ENCODE results near the gene SH3PXD2A.

SH3PXD2A gene

GRCh38 chr10:103648636-103649532 lies 206.5 kb downstream of the SH3PXD2A start:
- peaks cover 6% of the 10 kb centered on the region for H3K4me1 Mint-ChIP-seq
- no peak overlapping the region for H3K27ac Mint-ChIP-seq (ENCODE audit: low read depth)
- DNase-seq (ENCODE audit: low spot score in 2 of 2) (no peak), ATAC-seq (replicated peaks; ENCODE audit: extremely low read depth, poor library complexity, severe bottlenecking) (no peak)
- H3K36me3 Mint-ChIP-seq (ENCODE audit: insufficient read depth) = peaks cover 2% of the 10 kb centered on the region
- H3K4me3 Mint-ChIP-seq = no peak overlapping the region
- no peaks in the 10 kb centered on the region for H3K27me3 Mint-ChIP-seq
- no peaks in the 10 kb centered on the region for H3K9me3 Mint-ChIP-seq

GRCh38 chr10:103648251-103648635 lies 207.1 kb downstream of the SH3PXD2A start:
- Mint-ChIP-seq H3K4me1 (peaks cover 6% of the 10 kb centered on the region), H3K27ac (ENCODE audit: low read depth) (no peak overlapping the region), H3K4me3 (no peak overlapping the region), H3K27me3 (no peaks in the 10 kb centered on the region), H3K36me3 (ENCODE audit: insufficient read depth) (peaks cover 2% of the 10 kb centered on the region), H3K9me3 (no peaks in the 10 kb centered on the region)
- DNase-seq (ENCODE audit: low spot score in 2 of 2) = no peak
- no peak for ATAC-seq (replicated peaks; ENCODE audit: extremely low read depth, poor library complexity, severe bottlenecking)

- no peaks in the 10 kb centered on the region for H3K27me3 Mint-ChIP-seq
- no peaks in the 10 kb centered on the region for H3K9me3 Mint-ChIP-seq
- H3K36me3 Mint-ChIP-seq (ENCODE audit: insufficient read depth) = peaks cover 3% of the 10 kb centered on the region
- DNase-seq (ENCODE audit: low spot score in 2 of 2) (no peak), ATAC-seq (replicated peaks; ENCODE audit: extremely low read depth, poor library complexity, severe bottlenecking) (no peak)
- H3K27ac Mint-ChIP-seq (ENCODE audit: low read depth) = no peak overlapping the region
- no peak overlapping the region for H3K4me3 Mint-ChIP-seq
- no peaks in the 10 kb centered on the region for H3K4me1 Mint-ChIP-seq
Measured at GRCh38 chr10:103646304-103646703, 209.1 kb downstream of the SH3PXD2A start.

GRCh38 chr10:103645141-103646054 lies 210.0 kb downstream of the SH3PXD2A start:
- no peak overlapping the region for H3K27ac Mint-ChIP-seq (ENCODE audit: low read depth)
- no peaks in the 10 kb centered on the region for H3K27me3 Mint-ChIP-seq
- no peaks in the 10 kb centered on the region for H3K9me3 Mint-ChIP-seq
- no peak for DNase-seq (ENCODE audit: low spot score in 2 of 2)
- H3K4me3 Mint-ChIP-seq = no peak overlapping the region
- peaks cover 3% of the 10 kb centered on the region for H3K36me3 Mint-ChIP-seq (ENCODE audit: insufficient read depth)
- no peaks in the 10 kb centered on the region for H3K4me1 Mint-ChIP-seq
- ATAC-seq (replicated peaks; ENCODE audit: extremely low read depth, poor library complexity, severe bottlenecking) = no peak

GRCh38 chr10:103643381-103643780 lies 212.0 kb downstream of the SH3PXD2A start:
- Mint-ChIP-seq H3K27me3 (no peaks in the 10 kb centered on the region), H3K36me3 (ENCODE audit: insufficient read depth) (peaks cover 4% of the 10 kb centered on the region), H3K27ac (ENCODE audit: low read depth) (no peak overlapping the region), H3K9me3 (no peaks in the 10 kb centered on the region), H3K4me3 (no peak overlapping the region), H3K4me1 (no peaks in the 10 kb centered on the region)
- DNase-seq (ENCODE audit: low spot score in 2 of 2) (no peak), ATAC-seq (replicated peaks; ENCODE audit: extremely low read depth, poor library complexity, severe bottlenecking) (no peak)

GRCh38 chr10:103641326-103641725 lies 214.1 kb downstream of the SH3PXD2A start:
- ATAC-seq (replicated peaks; ENCODE audit: extremely low read depth, poor library complexity, severe bottlenecking) = no peak
- Mint-ChIP-seq H3K27me3 (no peaks in the 10 kb centered on the region), H3K27ac (ENCODE audit: low read depth) (no peak overlapping the region), H3K9me3 (no peaks in the 10 kb centered on the region), H3K36me3 (ENCODE audit: insufficient read depth) (peaks cover 6% of the 10 kb centered on the region), H3K4me1 (no peaks in the 10 kb centered on the region), H3K4me3 (no peak overlapping the region)
- DNase-seq (ENCODE audit: low spot score in 2 of 2) = no peak

- Mint-ChIP-seq H3K9me3 (no peaks in the 10 kb centered on the region), H3K27me3 (no peaks in the 10 kb centered on the region), H3K4me3 (no peak overlapping the region), H3K27ac (ENCODE audit: low read depth) (no peak overlapping the region), H3K36me3 (ENCODE audit: insufficient read depth) (peaks cover 6% of the 10 kb centered on the region), H3K4me1 (no peaks in the 10 kb centered on the region)
- no peak for ATAC-seq (replicated peaks; ENCODE audit: extremely low read depth, poor library complexity, severe bottlenecking)
- no peak for DNase-seq (ENCODE audit: low spot score in 2 of 2)
Measured at GRCh38 chr10:103640436-103641181, 214.8 kb downstream of the SH3PXD2A start.

- no peak for ATAC-seq (replicated peaks; ENCODE audit: extremely low read depth, poor library complexity, severe bottlenecking)
- no peaks in the 10 kb centered on the region for H3K9me3 Mint-ChIP-seq
- H3K4me3 Mint-ChIP-seq = no peak overlapping the region
- no peaks in the 10 kb centered on the region for H3K27me3 Mint-ChIP-seq
- H3K27ac Mint-ChIP-seq (ENCODE audit: low read depth) = no peak overlapping the region
- DNase-seq (ENCODE audit: low spot score in 2 of 2) = no peak
- no peaks in the 10 kb centered on the region for H3K4me1 Mint-ChIP-seq
- H3K36me3 Mint-ChIP-seq (ENCODE audit: insufficient read depth) = peaks cover 6% of the 10 kb centered on the region
Measured at GRCh38 chr10:103638948-103639347, 216.4 kb downstream of the SH3PXD2A start.

- no peak for DNase-seq (ENCODE audit: low spot score in 2 of 2)
- H3K4me3 Mint-ChIP-seq = no peak overlapping the region
Measured at GRCh38 chr10:103637927-103638557, 217.3 kb downstream of the SH3PXD2A start.

GRCh38 chr10:103637011-103637410 lies 218.4 kb downstream of the SH3PXD2A start:
- H3K27ac Mint-ChIP-seq (ENCODE audit: low read depth) = no peak overlapping the region
- H3K36me3 Mint-ChIP-seq (ENCODE audit: insufficient read depth) = peaks cover 5% of the 10 kb centered on the region
- H3K27me3 Mint-ChIP-seq = no peaks in the 10 kb centered on the region
- no peak for ATAC-seq (replicated peaks; ENCODE audit: extremely low read depth, poor library complexity, severe bottlenecking)
- DNase-seq (ENCODE audit: low spot score in 2 of 2) = no peak
- H3K4me3 Mint-ChIP-seq = no peak overlapping the region
- H3K4me1 Mint-ChIP-seq = peaks cover 4% of the 10 kb centered on the region
- H3K9me3 Mint-ChIP-seq = no peaks in the 10 kb centered on the region

More at GRCh38 chr10:103637927-103638557, 217.3 kb downstream of the SH3PXD2A start:
- Mint-ChIP-seq H3K36me3 (ENCODE audit: insufficient read depth) (peaks cover 6% of the 10 kb centered on the region), H3K27me3 (no peaks in the 10 kb centered on the region), H3K4me1 (no peaks in the 10 kb centered on the region), H3K27ac (ENCODE audit: low read depth) (no peak overlapping the region), H3K9me3 (no peaks in the 10 kb centered on the region)
- no peak for ATAC-seq (replicated peaks; ENCODE audit: extremely low read depth, poor library complexity, severe bottlenecking)

GRCh38 chr10:103636492-103636891 lies 218.9 kb downstream of the SH3PXD2A start:
- no peaks in the 10 kb centered on the region for H3K27me3 Mint-ChIP-seq
- peaks cover 7% of the 10 kb centered on the region for H3K36me3 Mint-ChIP-seq (ENCODE audit: insufficient read depth)
- H3K9me3 Mint-ChIP-seq = no peaks in the 10 kb centered on the region
- no peak overlapping the region for H3K4me3 Mint-ChIP-seq
- ATAC-seq (replicated peaks; ENCODE audit: extremely low read depth, poor library complexity, severe bottlenecking) (no peak), DNase-seq (ENCODE audit: low spot score in 2 of 2) (no peak)
- H3K4me1 Mint-ChIP-seq = peaks cover 6% of the 10 kb centered on the region
- no peak overlapping the region for H3K27ac Mint-ChIP-seq (ENCODE audit: low read depth)

- Mint-ChIP-seq H3K27ac (ENCODE audit: low read depth) (no peak overlapping the region), H3K4me3 (no peak overlapping the region), H3K4me1 (peaks cover 6% of the 10 kb centered on the region), H3K27me3 (no peaks in the 10 kb centered on the region), H3K9me3 (no peaks in the 10 kb centered on the region), H3K36me3 (ENCODE audit: insufficient read depth) (peaks cover 9% of the 10 kb centered on the region)
- no peak for ATAC-seq (replicated peaks; ENCODE audit: extremely low read depth, poor library complexity, severe bottlenecking)
- no peak for DNase-seq (ENCODE audit: low spot score in 2 of 2)
Measured at GRCh38 chr10:103635580-103635979, 219.8 kb downstream of the SH3PXD2A start.
